Nephron (organoid): ENCODE results near the gene CDYL2.

Source experiments
- H3K27ac Mint-ChIP-seq, 3 experiments: 2 replicates each; pipeline ENCODE4 v1.8.0; 2020; ENCODE audit warnings: mixed read lengths in 3 of 3, mild to moderate bottlenecking in 2 of 3, moderate library complexity in 1 of 3
- H3K27me3 Mint-ChIP-seq: 2 replicates; pipeline ENCODE4 v1.8.0; 2021; ENCODE audit warnings: low read depth, mild to moderate bottlenecking, moderate library complexity, mixed read lengths
- H3K36me3 Mint-ChIP-seq: 2 replicates; pipeline ENCODE4 v1.8.0; 2020; ENCODE audit warnings: low read depth, mixed read lengths
- H3K4me1 Mint-ChIP-seq: 2 replicates; pipeline ENCODE4 v1.8.0; 2020; ENCODE audit warnings: mixed read lengths
- H3K4me3 Mint-ChIP-seq, 3 experiments: 2 replicates each; pipeline ENCODE4 v1.8.0; 2020; ENCODE audit warnings: mild to moderate bottlenecking in 3 of 3, mixed read lengths in 3 of 3, moderate library complexity in 2 of 3
- H3K9me3 Mint-ChIP-seq: 2 replicates; pipeline ENCODE4 v1.8.0; 2020; ENCODE audit warnings: mixed read lengths
- TF ChIP-seq, protein P1 (sequence below), 3 experiments: fragments of 200-600 bp; sonication (generic); IDR thresholded peaks; one replicate each; pipeline ENCODE4 v1.5.0; 2021; ENCODE audit warnings: antibody characterized with exemption in 3 of 3; ENCODE audit not compliant: unreplicated experiment in 3 of 3

Gene CDYL2

GRCh38 chr16:80711406-80711805, 93.0 kb downstream of the CDYL2 start:
- Mint-ChIP-seq H3K4me3 (no peak overlapping the region), H3K27me3 (no peaks in the 10 kb centered on the region), H3K27ac (no peak overlapping the region), H3K36me3 (no peaks in the 10 kb centered on the region), H3K9me3 (no peaks in the 10 kb centered on the region), H3K4me1 (no peaks in the 10 kb centered on the region)
- TF ChIP-seq, protein P1, sequence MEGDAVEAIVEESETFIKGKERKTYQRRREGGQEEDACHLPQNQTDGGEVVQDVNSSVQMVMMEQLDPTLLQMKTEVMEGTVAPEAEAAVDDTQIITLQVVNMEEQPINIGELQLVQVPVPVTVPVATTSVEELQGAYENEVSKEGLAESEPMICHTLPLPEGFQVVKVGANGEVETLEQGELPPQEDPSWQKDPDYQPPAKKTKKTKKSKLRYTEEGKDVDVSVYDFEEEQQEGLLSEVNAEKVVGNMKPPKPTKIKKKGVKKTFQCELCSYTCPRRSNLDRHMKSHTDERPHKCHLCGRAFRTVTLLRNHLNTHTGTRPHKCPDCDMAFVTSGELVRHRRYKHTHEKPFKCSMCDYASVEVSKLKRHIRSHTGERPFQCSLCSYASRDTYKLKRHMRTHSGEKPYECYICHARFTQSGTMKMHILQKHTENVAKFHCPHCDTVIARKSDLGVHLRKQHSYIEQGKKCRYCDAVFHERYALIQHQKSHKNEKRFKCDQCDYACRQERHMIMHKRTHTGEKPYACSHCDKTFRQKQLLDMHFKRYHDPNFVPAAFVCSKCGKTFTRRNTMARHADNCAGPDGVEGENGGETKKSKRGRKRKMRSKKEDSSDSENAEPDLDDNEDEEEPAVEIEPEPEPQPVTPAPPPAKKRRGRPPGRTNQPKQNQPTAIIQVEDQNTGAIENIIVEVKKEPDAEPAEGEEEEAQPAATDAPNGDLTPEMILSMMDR (IDR thresholded peaks at IDR 0.05; ENCODE audit: unreplicated experiment in 3 of 3), result no peak

GRCh38 chr16:80710918-80711317, 93.5 kb downstream of the CDYL2 start:
- Mint-ChIP-seq H3K4me1 (no peaks in the 10 kb centered on the region), H3K27ac (no peak overlapping the region), H3K4me3 (no peak overlapping the region), H3K9me3 (no peaks in the 10 kb centered on the region), H3K36me3 (no peaks in the 10 kb centered on the region), H3K27me3 (no peaks in the 10 kb centered on the region)
- TF ChIP-seq, protein P1 (IDR thresholded peaks at IDR 0.05; ENCODE audit: unreplicated experiment in 3 of 3), result no peak

DNA sequence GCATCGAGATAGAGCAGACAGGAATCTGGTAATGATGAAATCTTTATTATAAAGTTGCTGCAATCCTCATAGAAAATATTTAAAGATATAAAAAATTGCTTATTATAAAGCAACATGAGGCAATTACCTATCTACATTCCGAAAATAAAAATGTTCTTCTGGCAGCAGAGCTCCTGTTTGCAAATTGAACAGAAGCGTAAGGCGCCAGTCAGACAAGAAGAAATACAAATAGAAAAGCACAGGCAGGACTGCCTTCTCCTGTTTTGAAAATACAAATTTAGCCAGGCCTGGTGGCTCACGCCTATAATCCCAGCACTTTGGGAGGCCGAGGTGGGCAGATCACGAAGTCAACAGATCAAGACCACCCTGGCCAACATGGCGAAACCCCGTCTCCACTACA, 95.6 kb downstream of the CDYL2 start:
- H3K4me3 Mint-ChIP-seq, result no peak overlapping the region
- no peak overlapping the region for H3K27ac Mint-ChIP-seq
- H3K4me1 Mint-ChIP-seq, result no peaks in the 10 kb centered on the region
- no peaks in the 10 kb centered on the region for H3K36me3 Mint-ChIP-seq
- TF ChIP-seq, protein P1 (IDR thresholded peaks at IDR 0.05; ENCODE audit: unreplicated experiment in 3 of 3), result no peak
- H3K9me3 Mint-ChIP-seq, result peaks cover 3% of the 10 kb centered on the region
- H3K27me3 Mint-ChIP-seq, result no peaks in the 10 kb centered on the region

- no peak overlapping the region for H3K4me3 Mint-ChIP-seq
- H3K4me1 Mint-ChIP-seq, result no peaks in the 10 kb centered on the region
- TF ChIP-seq, protein P1 (IDR thresholded peaks at IDR 0.05; ENCODE audit: unreplicated experiment in 3 of 3), result no peak
- no peaks in the 10 kb centered on the region for H3K27me3 Mint-ChIP-seq
- no peaks in the 10 kb centered on the region for H3K36me3 Mint-ChIP-seq
- no peak overlapping the region for H3K27ac Mint-ChIP-seq
- peaks cover 3% of the 10 kb centered on the region for H3K9me3 Mint-ChIP-seq
Observed at GRCh38 chr16:80707686-80708085, 96.7 kb downstream of the CDYL2 start.

GRCh38 chr16:80705596-80705995, 98.8 kb downstream of the CDYL2 start:
- H3K4me1 Mint-ChIP-seq, result no peaks in the 10 kb centered on the region
- no peak overlapping the region for H3K27ac Mint-ChIP-seq
- H3K36me3 Mint-ChIP-seq, result no peaks in the 10 kb centered on the region
- peaks cover 6% of the 10 kb centered on the region for H3K9me3 Mint-ChIP-seq
- H3K4me3 Mint-ChIP-seq, result no peak overlapping the region
- TF ChIP-seq, protein P1 (IDR thresholded peaks at IDR 0.05; ENCODE audit: unreplicated experiment in 3 of 3), result no peak
- H3K27me3 Mint-ChIP-seq, result no peaks in the 10 kb centered on the region

- Mint-ChIP-seq H3K9me3 (peaks cover 6% of the 10 kb centered on the region), H3K27me3 (no peaks in the 10 kb centered on the region), H3K4me3 (no peak overlapping the region), H3K27ac (no peak overlapping the region), H3K36me3 (no peaks in the 10 kb centered on the region), H3K4me1 (no peaks in the 10 kb centered on the region)
- TF ChIP-seq, protein P1 (IDR thresholded peaks at IDR 0.05; ENCODE audit: unreplicated experiment in 3 of 3), result no peak
Observed at GRCh38 chr16:80704751-80705505, 99.5 kb downstream of the CDYL2 start.
